IPS-18a (cell line): Measurements from ENCODE around the gene SAP130.

Experiments
- H3K27ac ChIP-seq: one replicate; pipeline ENCODE4 v1.5.1; 2013; ENCODE audit warnings: low read length
- H3K27me3 ChIP-seq: one replicate; pipeline ENCODE4 v1.6.1; 2013; ENCODE audit warnings: mild to moderate bottlenecking, low read length; ENCODE audit not compliant: control insufficient read depth, insufficient read depth
- H3K36me3 ChIP-seq: one replicate; pipeline ENCODE4 v1.6.1; 2013; ENCODE audit warnings: low read depth, low read length; ENCODE audit not compliant: control insufficient read depth
- H3K4me1 ChIP-seq: one replicate; pipeline ENCODE4 v1.6.1; 2013; ENCODE audit warnings: low read depth, low read length; ENCODE audit not compliant: control insufficient read depth
- H3K4me3 ChIP-seq: one replicate; pipeline ENCODE4 v1.5.1; 2013; ENCODE audit warnings: low read length
- H3K9ac ChIP-seq: one replicate; pipeline ENCODE4 v1.6.1; 2013; ENCODE audit warnings: mild to moderate bottlenecking, low read length, moderate library complexity
- H3K9me3 ChIP-seq: one replicate; pipeline ENCODE4 v1.6.1; 2013; ENCODE audit warnings: low read depth, low read length; ENCODE audit not compliant: control insufficient read depth

The SAP130 gene

DNA sequence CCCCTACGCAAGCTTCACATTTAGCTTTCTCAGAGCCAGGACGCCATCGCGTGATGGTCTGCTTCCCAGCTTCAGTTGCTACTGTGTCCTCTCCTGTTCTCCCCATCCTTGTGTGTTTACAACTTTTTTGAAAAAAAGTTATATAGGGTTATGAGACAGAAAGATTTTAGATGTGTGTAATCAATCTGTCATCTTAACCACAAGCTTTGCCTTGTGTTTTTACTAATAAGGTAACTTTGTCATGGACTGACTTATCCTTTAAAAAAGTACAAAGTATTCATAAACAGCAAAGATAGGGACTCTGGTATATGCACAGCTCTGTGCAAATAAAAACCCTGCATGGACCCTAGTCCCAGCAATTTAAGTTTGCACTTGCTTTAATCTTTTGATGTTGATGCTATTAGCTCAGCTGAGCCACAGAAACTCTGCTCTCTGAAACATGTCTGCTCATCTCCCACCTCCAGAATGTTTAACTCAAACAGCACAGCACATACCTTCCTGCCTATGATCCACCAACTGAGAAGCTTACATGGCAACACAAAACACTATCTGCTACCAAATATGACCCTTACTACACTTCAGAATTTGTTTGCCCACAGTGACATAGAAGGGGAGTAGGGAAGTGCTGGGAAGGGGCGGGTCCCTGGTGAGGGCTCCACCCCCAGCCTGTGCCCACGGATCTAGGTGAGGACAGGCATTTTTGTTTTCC, 42.7 kb downstream of the SAP130 start:
- Histone ChIP-seq H3K36me3 (peaks cover 82% of the 10 kb centered on the region), H3K4me3 (no peak overlapping the region), H3K27me3 (no peaks in the 10 kb centered on the region), H3K4me1 (no peaks in the 10 kb centered on the region), H3K9me3 (no peaks in the 10 kb centered on the region), H3K27ac (no peak overlapping the region), H3K9ac (no peak overlapping the region)

- H3K27me3 ChIP-seq = no peaks in the 10 kb centered on the region
- no peak overlapping the region for H3K27ac ChIP-seq
- no peak overlapping the region for H3K9ac ChIP-seq
- no peaks in the 10 kb centered on the region for H3K9me3 ChIP-seq
- H3K4me3 ChIP-seq = no peak overlapping the region
- no peaks in the 10 kb centered on the region for H3K4me1 ChIP-seq
- peaks cover 76% of the 10 kb centered on the region for H3K36me3 ChIP-seq
Measured at GRCh38 chr2:127984551-127984950, 43.3 kb downstream of the SAP130 start.

- Histone ChIP-seq H3K9ac (no peak overlapping the region), H3K27me3 (no peaks in the 10 kb centered on the region), H3K36me3 (peaks cover 41% of the 10 kb centered on the region), H3K27ac (no peak overlapping the region), H3K9me3 (no peaks in the 10 kb centered on the region), H3K4me3 (no peak overlapping the region), H3K4me1 (no peaks in the 10 kb centered on the region)
Measured at GRCh38 chr2:127969446-127969845, 58.4 kb downstream of the SAP130 start.

- Histone ChIP-seq H3K9ac (no peak overlapping the region), H3K27ac (no peak overlapping the region), H3K36me3 (peaks cover 38% of the 10 kb centered on the region), H3K9me3 (no peaks in the 10 kb centered on the region), H3K4me1 (no peaks in the 10 kb centered on the region), H3K4me3 (no peak overlapping the region), H3K27me3 (no peaks in the 10 kb centered on the region)
Measured at GRCh38 chr2:127968610-127969339, 59.1 kb downstream of the SAP130 start.

GRCh38 chr2:127961729-127962128, 66.1 kb downstream of the SAP130 start:
- H3K27me3 ChIP-seq = no peaks in the 10 kb centered on the region
- peaks cover 30% of the 10 kb centered on the region for H3K36me3 ChIP-seq
- H3K9ac ChIP-seq = no peak overlapping the region
- no peaks in the 10 kb centered on the region for H3K4me1 ChIP-seq
- no peak overlapping the region for H3K4me3 ChIP-seq
- H3K9me3 ChIP-seq = no peaks in the 10 kb centered on the region
- H3K27ac ChIP-seq = no peak overlapping the region

DNA sequence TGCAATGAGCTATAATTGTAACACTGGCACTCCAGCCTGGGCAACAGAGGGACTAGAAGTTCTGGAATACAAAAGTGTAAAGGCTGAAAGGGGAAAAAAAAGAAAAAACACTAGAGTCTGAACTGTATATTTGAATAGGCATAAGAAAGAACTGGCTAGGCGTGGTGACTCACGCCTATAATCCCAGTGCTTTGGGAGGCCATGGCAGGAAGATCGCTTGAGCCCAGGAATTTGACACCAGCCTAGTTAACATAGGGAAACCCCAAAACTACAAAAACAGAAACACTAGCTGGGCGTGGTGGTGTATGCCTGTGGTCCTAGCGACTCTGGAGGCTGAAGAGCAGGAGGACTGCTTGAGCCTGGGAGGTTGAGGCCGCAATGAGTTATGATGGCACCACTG, 70.6 kb downstream of the SAP130 start:
- no peak overlapping the region for H3K9ac ChIP-seq
- no peaks in the 10 kb centered on the region for H3K27me3 ChIP-seq
- no peaks in the 10 kb centered on the region for H3K4me1 ChIP-seq
- no peaks in the 10 kb centered on the region for H3K9me3 ChIP-seq
- no peak overlapping the region for H3K4me3 ChIP-seq
- H3K36me3 ChIP-seq = peaks cover 36% of the 10 kb centered on the region
- no peak overlapping the region for H3K27ac ChIP-seq

GRCh38 chr2:127954857-127955256, 73.0 kb downstream of the SAP130 start:
- Histone ChIP-seq H3K4me3 (no peak overlapping the region), H3K36me3 (peaks cover 41% of the 10 kb centered on the region), H3K9ac (no peak overlapping the region), H3K9me3 (no peaks in the 10 kb centered on the region), H3K27me3 (no peaks in the 10 kb centered on the region), H3K4me1 (no peaks in the 10 kb centered on the region), H3K27ac (no peak overlapping the region)

GRCh38 chr2:127953849-127954248, 74.0 kb downstream of the SAP130 start:
- Histone ChIP-seq H3K27me3 (no peaks in the 10 kb centered on the region), H3K27ac (no peak overlapping the region), H3K4me3 (no peak overlapping the region), H3K9me3 (no peaks in the 10 kb centered on the region), H3K36me3 (peaks cover 45% of the 10 kb centered on the region), H3K9ac (no peak overlapping the region), H3K4me1 (no peaks in the 10 kb centered on the region)

- Histone ChIP-seq H3K9ac (no peak overlapping the region), H3K27me3 (no peaks in the 10 kb centered on the region), H3K9me3 (no peaks in the 10 kb centered on the region), H3K4me3 (no peak overlapping the region), H3K27ac (no peak overlapping the region), H3K36me3 (peaks cover 49% of the 10 kb centered on the region), H3K4me1 (no peaks in the 10 kb centered on the region)
Measured at GRCh38 chr2:127953128-127953718, 74.6 kb downstream of the SAP130 start.

GRCh38 chr2:127951026-127951425, 76.8 kb downstream of the SAP130 start:
- Histone ChIP-seq H3K4me1 (no peaks in the 10 kb centered on the region), H3K36me3 (peaks cover 59% of the 10 kb centered on the region), H3K27me3 (no peaks in the 10 kb centered on the region), H3K9ac (no peak overlapping the region), H3K9me3 (no peaks in the 10 kb centered on the region), H3K27ac (no peak overlapping the region), H3K4me3 (no peak overlapping the region)

GRCh38 chr2:127950264-127950663, 77.6 kb downstream of the SAP130 start:
- peaks cover 65% of the 10 kb centered on the region for H3K36me3 ChIP-seq
- no peak overlapping the region for H3K27ac ChIP-seq

More at GRCh38 chr2:127950264-127950663, 77.6 kb downstream of the SAP130 start:
- Histone ChIP-seq H3K4me1 (no peaks in the 10 kb centered on the region), H3K27me3 (no peaks in the 10 kb centered on the region), H3K4me3 (no peak overlapping the region), H3K9me3 (no peaks in the 10 kb centered on the region), H3K9ac (no peak overlapping the region)
